Measurements from ENCODE around the gene IFNAR1.
A peak's percentile ranks its signal among the peaks of the same experiment; 100 is the strongest.
"Not testable (repeated sequence)": the region's sequence is repeated elsewhere in the genome, so short reads cannot be mapped to it uniquely, and the experiment has no call there.

Gene IFNAR1

GRCh38 chr21:33378081-33378480, 53.3 kb downstream of the IFNAR1 start:
- no peak for DNase-seq

- not testable (repeated sequence) for DNase-seq
Measured at GRCh38 chr21:33379934-33380333, 55.2 kb downstream of the IFNAR1 start.

- peak; percentile 93 for DNase-seq
Measured at GRCh38 chr21:33380483-33380998, 55.8 kb downstream of the IFNAR1 start.

- not testable (repeated sequence) for DNase-seq
Measured at GRCh38 chr21:33381381-33381780, 56.6 kb downstream of the IFNAR1 start.

GRCh38 chr21:33383056-33383888, 58.5 kb downstream of the IFNAR1 start:
- DNase-seq, result peak; percentile 83

GRCh38 chr21:33384841-33385331, 60.1 kb downstream of the IFNAR1 start:
- peak; percentile 44 for DNase-seq

GRCh38 chr21:33386222-33386784, 61.5 kb downstream of the IFNAR1 start:
- no peak for DNase-seq

- DNase-seq, result no peak
Measured at GRCh38 chr21:33387294-33387693, 62.5 kb downstream of the IFNAR1 start.

GRCh38 chr21:33388188-33388587, 63.4 kb downstream of the IFNAR1 start:
- DNase-seq, result no peak

GRCh38 chr21:33390479-33390878, 65.7 kb downstream of the IFNAR1 start:
- DNase-seq, result no peak

- no peak for DNase-seq
Measured at GRCh38 chr21:33391656-33392055, 66.9 kb downstream of the IFNAR1 start.

GRCh38 chr21:33392284-33392985, 67.7 kb downstream of the IFNAR1 start:
- no peak for DNase-seq

- DNase-seq, result no peak
Measured at GRCh38 chr21:33393348-33393747, 68.6 kb downstream of the IFNAR1 start.

- DNase-seq, result no peak
Measured at GRCh38 chr21:33394260-33394659, 69.5 kb downstream of the IFNAR1 start.

- no peak for DNase-seq
Measured at GRCh38 chr21:33395891-33396331, 71.1 kb downstream of the IFNAR1 start.

- DNase-seq, result no peak
Measured at GRCh38 chr21:33396436-33396835, 71.7 kb downstream of the IFNAR1 start.

- no peak for DNase-seq
Measured at GRCh38 chr21:33396951-33397350, 72.2 kb downstream of the IFNAR1 start.

- no peak for DNase-seq
Measured at GRCh38 chr21:33397717-33398116, 72.9 kb downstream of the IFNAR1 start.

GRCh38 chr21:33398361-33398760, 73.6 kb downstream of the IFNAR1 start:
- no peak for DNase-seq

- DNase-seq, result no peak
Measured at GRCh38 chr21:33401630-33401992, 76.8 kb downstream of the IFNAR1 start.

GRCh38 chr21:33402001-33402979, 77.5 kb downstream of the IFNAR1 start:
- no peak for DNase-seq

- DNase-seq, result peak; percentile 39
Measured at GRCh38 chr21:33403128-33403785, 78.5 kb downstream of the IFNAR1 start, which contains the start of gene IFNGR2. IFNGR2 (plus strand) TSS chr21:33403413; CDS start chr21:33403544, 131 bp downstream.
